ENCODE results near the gene SULT1C4. TPM values are rescaled to one million over a fixed set of nuclear protein-coding genes. Genes with fewer than 3 reads are reported as not detected.

The SULT1C4 gene
- total RNA-seq, 1 donor from 2014 or later: 8.8 TPM

DNA sequence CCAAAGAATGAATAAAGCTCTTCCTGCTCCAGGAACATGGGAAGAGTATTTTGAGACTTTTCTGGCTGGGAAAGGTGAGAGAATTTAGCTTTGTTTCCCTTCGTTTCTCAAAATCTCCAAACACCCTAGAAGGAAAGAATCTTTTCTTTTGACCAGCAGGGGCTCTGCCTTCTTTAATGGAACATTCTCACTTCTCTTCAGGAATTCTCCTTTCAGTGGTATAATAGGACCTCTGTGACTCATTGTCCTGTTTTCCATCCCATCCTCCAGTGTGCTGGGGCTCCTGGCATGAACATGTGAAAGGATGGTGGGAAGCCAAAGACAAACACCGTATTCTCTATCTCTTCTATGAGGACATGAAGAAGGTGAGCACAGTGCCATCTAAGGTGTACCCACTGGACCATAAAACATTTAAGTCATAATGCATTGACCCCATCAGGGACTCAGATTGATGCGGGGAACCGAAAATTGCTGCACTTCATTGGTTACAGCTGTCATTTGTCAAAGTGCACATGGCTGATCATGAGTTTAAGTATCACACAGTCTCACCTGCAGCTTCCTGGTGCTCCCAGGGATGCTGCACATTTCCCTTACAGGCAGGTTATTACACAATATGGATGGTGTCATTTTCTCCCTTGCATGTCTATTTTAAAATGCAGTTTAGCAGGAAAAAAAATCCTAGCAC lies 5.5 kb downstream of the SULT1C4 start:
- no peaks in the 10 kb centered on the region for H3K4me1 ChIP-seq
- H3K4me3 ChIP-seq: no peak overlapping the region
- intact Hi-C loops (cut with DNase I): no loop called here
- H3K27me3 ChIP-seq: no peaks in the 10 kb centered on the region
- no peaks in the 10 kb centered on the region for H3K9me3 ChIP-seq
- TF ChIP-seq POLR2A (IDR thresholded peaks at IDR 0.05) (no peak), POLR2AphosphoS5 (IDR thresholded peaks at IDR 0.05; ENCODE audit: insufficient read depth in 1 of 2, low read depth in 1 of 2) (no peak)
- TF ChIP-seq, protein P1, sequence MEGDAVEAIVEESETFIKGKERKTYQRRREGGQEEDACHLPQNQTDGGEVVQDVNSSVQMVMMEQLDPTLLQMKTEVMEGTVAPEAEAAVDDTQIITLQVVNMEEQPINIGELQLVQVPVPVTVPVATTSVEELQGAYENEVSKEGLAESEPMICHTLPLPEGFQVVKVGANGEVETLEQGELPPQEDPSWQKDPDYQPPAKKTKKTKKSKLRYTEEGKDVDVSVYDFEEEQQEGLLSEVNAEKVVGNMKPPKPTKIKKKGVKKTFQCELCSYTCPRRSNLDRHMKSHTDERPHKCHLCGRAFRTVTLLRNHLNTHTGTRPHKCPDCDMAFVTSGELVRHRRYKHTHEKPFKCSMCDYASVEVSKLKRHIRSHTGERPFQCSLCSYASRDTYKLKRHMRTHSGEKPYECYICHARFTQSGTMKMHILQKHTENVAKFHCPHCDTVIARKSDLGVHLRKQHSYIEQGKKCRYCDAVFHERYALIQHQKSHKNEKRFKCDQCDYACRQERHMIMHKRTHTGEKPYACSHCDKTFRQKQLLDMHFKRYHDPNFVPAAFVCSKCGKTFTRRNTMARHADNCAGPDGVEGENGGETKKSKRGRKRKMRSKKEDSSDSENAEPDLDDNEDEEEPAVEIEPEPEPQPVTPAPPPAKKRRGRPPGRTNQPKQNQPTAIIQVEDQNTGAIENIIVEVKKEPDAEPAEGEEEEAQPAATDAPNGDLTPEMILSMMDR (IDR thresholded peaks at IDR 0.05): no peak
- DNase-seq (ENCODE audit: extremely low spot score in 2 of 2): no peak
- H3K36me3 ChIP-seq: no peaks in the 10 kb centered on the region
- H3K27ac ChIP-seq: no peak overlapping the region

DNA sequence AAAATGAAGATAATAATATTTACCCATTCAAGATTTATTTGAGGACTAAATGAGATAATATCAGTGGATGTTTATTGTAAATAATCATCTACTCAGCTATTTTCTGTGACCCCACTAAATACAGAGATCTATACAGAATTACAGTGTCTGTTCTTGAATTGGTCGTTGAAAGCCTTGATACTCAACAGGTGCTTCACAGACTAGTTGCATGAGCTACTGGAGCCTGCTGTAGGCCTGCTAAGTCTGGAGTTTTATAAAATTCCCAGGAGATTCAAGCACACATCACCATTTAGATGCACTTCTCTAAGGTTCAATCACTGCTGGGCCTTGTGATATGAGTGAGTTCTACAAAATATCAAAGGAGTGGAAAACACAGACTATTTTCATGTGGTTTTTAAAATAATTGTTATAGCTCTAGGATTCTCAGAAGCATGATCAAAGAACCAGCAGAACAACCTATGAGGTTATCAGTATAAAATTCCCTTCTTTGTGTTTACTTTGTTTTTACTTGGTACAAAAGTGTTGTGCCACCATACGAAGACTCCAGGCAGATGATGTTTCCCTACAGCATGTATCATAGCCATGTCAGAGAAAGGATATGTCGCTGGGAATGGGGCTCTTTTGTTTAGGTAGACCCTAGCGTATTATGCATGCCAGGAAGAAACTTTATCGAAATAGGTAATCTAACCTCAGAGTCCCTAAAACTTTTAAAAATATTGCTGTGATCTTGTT lies 7.1 kb downstream of the SULT1C4 start:
- no peaks in the 10 kb centered on the region for H3K4me1 ChIP-seq
- DNase-seq (ENCODE audit: extremely low spot score in 2 of 2): no peak
- TF ChIP-seq POLR2A (IDR thresholded peaks at IDR 0.05): no peak
- no peak for TF ChIP-seq POLR2AphosphoS5 (IDR thresholded peaks at IDR 0.05; ENCODE audit: insufficient read depth in 1 of 2, low read depth in 1 of 2)
- TF ChIP-seq, protein P1 (IDR thresholded peaks at IDR 0.05): no peak
- no peaks in the 10 kb centered on the region for H3K27me3 ChIP-seq
- no peak overlapping the region for H3K4me3 ChIP-seq
- H3K9me3 ChIP-seq: no peaks in the 10 kb centered on the region
- no peak overlapping the region for H3K27ac ChIP-seq
- no peaks in the 10 kb centered on the region for H3K36me3 ChIP-seq
- intact Hi-C loops (cut with DNase I): loop anchor here (5.0 kb wide), 1 partner anchor 1317 kb away; no protein-coding TSS in a partner anchor

DNA sequence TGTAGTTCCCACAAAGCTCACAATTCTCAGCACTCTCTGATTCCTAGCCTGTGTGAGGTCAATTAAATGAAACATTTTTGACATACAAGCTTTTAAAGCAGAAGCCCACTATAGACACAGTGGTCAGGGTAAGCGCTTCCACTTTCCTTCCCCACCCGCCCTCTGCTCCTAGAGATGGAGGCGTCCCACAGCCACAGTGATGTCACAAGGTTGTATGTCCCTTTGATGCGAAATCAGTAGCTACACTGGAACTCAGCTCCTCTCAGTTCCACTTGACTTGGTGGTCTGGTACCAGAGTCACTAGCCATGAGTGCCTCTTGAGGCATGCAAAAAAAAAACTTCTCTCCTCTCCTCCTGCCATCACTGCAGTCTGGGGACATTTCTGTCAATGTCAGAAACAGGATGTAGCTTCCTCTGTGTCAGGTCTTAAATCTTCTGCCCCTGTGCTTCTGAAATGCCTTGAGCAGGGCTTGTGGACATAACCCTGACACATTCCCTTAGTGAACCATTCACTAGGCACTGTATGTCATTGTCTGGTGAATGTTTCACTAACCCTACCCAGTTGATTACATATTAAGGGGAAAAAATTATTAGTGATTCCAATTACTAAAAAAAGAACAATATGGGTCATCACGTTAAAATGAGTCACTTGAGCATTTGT lies 7.8 kb downstream of the SULT1C4 start:
- intact Hi-C loops (cut with DNase I): loop anchor here (5.0 kb wide), 1 partner anchor 1317 kb away; no protein-coding TSS in a partner anchor
- H3K4me1 ChIP-seq: no peaks in the 10 kb centered on the region
- TF ChIP-seq POLR2AphosphoS5 (IDR thresholded peaks at IDR 0.05; ENCODE audit: insufficient read depth in 1 of 2, low read depth in 1 of 2): no peak
- no peak for TF ChIP-seq POLR2A (IDR thresholded peaks at IDR 0.05)
- TF ChIP-seq, protein P1 (IDR thresholded peaks at IDR 0.05): no peak

DNA sequence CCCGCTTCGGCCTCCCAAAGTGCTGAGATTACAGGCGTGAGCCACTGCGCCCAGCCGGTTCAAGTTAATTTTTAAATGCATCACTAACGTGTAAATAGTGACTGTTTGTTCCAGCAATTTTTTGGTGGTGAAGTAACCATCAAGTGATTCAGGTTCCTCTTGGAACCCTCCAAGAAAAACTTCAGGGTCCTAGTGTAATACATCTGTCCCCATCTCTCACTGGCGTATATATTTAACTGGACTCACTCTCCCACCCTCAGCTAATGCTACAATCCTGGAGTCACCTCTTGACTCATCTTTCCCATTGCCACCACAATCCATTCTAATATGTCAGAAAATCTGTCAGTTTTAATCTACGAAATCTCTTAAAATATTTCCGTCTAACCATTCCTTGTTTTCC lies 10.3 kb downstream of the SULT1C4 start:
- H3K27ac ChIP-seq: no peak overlapping the region
- no peaks in the 10 kb centered on the region for H3K36me3 ChIP-seq
- H3K4me3 ChIP-seq: no peak overlapping the region
- TF ChIP-seq, protein P1 (IDR thresholded peaks at IDR 0.05): no peak
- no peak for TF ChIP-seq POLR2A (IDR thresholded peaks at IDR 0.05)
- TF ChIP-seq POLR2AphosphoS5 (IDR thresholded peaks at IDR 0.05; ENCODE audit: insufficient read depth in 1 of 2, low read depth in 1 of 2): no peak
- DNase-seq (ENCODE audit: extremely low spot score in 2 of 2): no peak
- no peaks in the 10 kb centered on the region for H3K4me1 ChIP-seq
- intact Hi-C loops (cut with DNase I): loop anchor here (5.0 kb wide), 1 partner anchor 1314 kb away; no protein-coding TSS in a partner anchor
- no peaks in the 10 kb centered on the region for H3K9me3 ChIP-seq
- no peaks in the 10 kb centered on the region for H3K27me3 ChIP-seq

More for the DNA sequence above, 7.8 kb downstream of the SULT1C4 start:
- Histone ChIP-seq H3K9me3 (no peaks in the 10 kb centered on the region), H3K4me3 (no peak overlapping the region), H3K36me3 (no peaks in the 10 kb centered on the region), H3K27ac (no peak overlapping the region), H3K27me3 (no peaks in the 10 kb centered on the region)
- no peak for DNase-seq (ENCODE audit: extremely low spot score in 2 of 2)
